Duodenal mucosa (tissue), 2 donors: Measurements from ENCODE around the gene PPIE.
"Not testable (repeated sequence)": the region's sequence is repeated elsewhere in the genome, so short reads cannot be mapped to it uniquely, and the experiment has no call there.

Experiments used
- H3K27ac ChIP-seq: one replicate; pipeline ENCODE4 v1.7.0; 2013; ENCODE audit warnings: low read depth, low read length
- H3K27me3 ChIP-seq, 2 donors: one replicate each; pipeline ENCODE4 v1.7.0; 2013; ENCODE audit warnings: low read length in 2 of 2, control low read depth in 1 of 2; ENCODE audit not compliant: insufficient read depth in 2 of 2, control insufficient read depth in 1 of 2
- H3K36me3 ChIP-seq, 2 donors: one replicate each; pipeline ENCODE4 v1.7.0; 2013; ENCODE audit warnings: low read length in 2 of 2, control low read depth in 1 of 2; ENCODE audit not compliant: insufficient read depth in 2 of 2, control insufficient read depth in 1 of 2
- H3K4me1 ChIP-seq, 2 donors: one replicate each; pipeline ENCODE4 v1.7.0; 2013; ENCODE audit warnings: low read length in 2 of 2, control low read depth in 1 of 2; ENCODE audit not compliant: insufficient read depth in 2 of 2, control insufficient read depth in 1 of 2
- H3K4me3 ChIP-seq, 2 donors: one replicate each; pipeline ENCODE4 v1.7.0; 2013; ENCODE audit warnings: low read length in 2 of 2, low read depth in 1 of 2
- H3K9ac ChIP-seq, 2 donors: one replicate each; pipeline ENCODE4 v1.7.0; 2013; ENCODE audit warnings: low read length in 2 of 2, low read depth in 1 of 2
- H3K9me3 ChIP-seq, 2 donors: one replicate each; pipeline ENCODE4 v1.7.0; 2013; ENCODE audit warnings: low read length in 2 of 2, control low read depth in 1 of 2; ENCODE audit not compliant: control insufficient read depth in 1 of 2

The PPIE gene

DNA sequence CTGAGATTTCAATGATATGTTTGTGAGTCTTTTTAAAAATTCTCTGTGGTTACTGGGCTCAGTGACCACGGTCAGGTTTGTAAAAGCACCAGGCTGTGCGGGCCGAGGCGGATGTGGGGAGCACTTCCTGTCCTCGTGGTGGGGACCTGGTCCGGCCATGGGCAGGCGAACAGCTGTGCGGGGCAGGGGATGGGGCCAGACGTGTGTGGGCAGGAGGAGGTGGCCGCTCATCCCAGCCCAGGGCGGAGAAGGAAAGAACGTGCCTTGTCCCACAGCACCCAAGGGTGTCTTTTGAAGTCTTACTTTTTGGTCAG, 37.7 kb downstream of the PPIE start:
- no peaks in the 10 kb centered on the region for H3K27me3 ChIP-seq
- no peak overlapping the region for H3K4me3 ChIP-seq
- H3K9me3 ChIP-seq: no peaks in the 10 kb centered on the region
- no peak overlapping the region for H3K9ac ChIP-seq
- no peaks in the 10 kb centered on the region for H3K36me3 ChIP-seq
- H3K4me1 ChIP-seq: peaks cover 4 to 5% of the 10 kb centered on the region in 2 donors
- no peak overlapping the region for H3K27ac ChIP-seq

GRCh38 chr1:39776886-39777285, 38.2 kb downstream of the PPIE start:
- Histone ChIP-seq H3K27ac (no peak overlapping the region), H3K36me3 (no peaks in the 10 kb centered on the region), H3K9me3 (no peaks in the 10 kb centered on the region), H3K9ac (no peak overlapping the region), H3K4me3 (no peak overlapping the region), H3K4me1 (peaks cover 4 to 5% of the 10 kb centered on the region in 2 donors), H3K27me3 (no peaks in the 10 kb centered on the region)

DNA sequence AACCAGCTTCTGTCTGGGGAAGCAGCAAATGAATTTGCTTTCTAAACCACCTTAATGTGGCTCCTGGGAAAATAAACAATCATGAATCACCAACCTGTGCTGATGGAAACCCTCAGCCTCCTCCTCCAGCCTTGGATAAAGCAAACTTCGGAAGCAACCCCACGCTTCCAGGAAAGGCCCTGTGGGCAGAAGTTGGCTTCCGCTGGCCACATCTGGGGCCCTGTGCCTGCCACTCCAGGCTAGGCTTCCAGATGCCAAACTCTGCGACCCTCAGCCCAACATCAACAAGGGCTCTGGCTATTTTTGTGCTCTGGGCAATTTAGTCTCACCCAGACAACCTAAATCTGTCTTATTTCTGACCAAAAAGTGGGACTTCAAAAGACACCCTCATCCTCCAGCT, 38.6 kb downstream of the PPIE start:
- no peaks in the 10 kb centered on the region for H3K27me3 ChIP-seq
- no peak overlapping the region for H3K4me3 ChIP-seq
- H3K36me3 ChIP-seq: no peaks in the 10 kb centered on the region
- peaks cover 4 to 5% of the 10 kb centered on the region in 2 donors for H3K4me1 ChIP-seq
- no peak overlapping the region for H3K27ac ChIP-seq
- no peak overlapping the region for H3K9ac ChIP-seq
- H3K9me3 ChIP-seq: no peaks in the 10 kb centered on the region

- not testable (repeated sequence) for H3K9me3 ChIP-seq, H3K4me1 ChIP-seq, H3K27me3 ChIP-seq, H3K4me3 ChIP-seq, H3K9ac ChIP-seq, H3K36me3 ChIP-seq, H3K27ac ChIP-seq
Measured at GRCh38 chr1:39777896-39778295, 39.2 kb downstream of the PPIE start.

DNA sequence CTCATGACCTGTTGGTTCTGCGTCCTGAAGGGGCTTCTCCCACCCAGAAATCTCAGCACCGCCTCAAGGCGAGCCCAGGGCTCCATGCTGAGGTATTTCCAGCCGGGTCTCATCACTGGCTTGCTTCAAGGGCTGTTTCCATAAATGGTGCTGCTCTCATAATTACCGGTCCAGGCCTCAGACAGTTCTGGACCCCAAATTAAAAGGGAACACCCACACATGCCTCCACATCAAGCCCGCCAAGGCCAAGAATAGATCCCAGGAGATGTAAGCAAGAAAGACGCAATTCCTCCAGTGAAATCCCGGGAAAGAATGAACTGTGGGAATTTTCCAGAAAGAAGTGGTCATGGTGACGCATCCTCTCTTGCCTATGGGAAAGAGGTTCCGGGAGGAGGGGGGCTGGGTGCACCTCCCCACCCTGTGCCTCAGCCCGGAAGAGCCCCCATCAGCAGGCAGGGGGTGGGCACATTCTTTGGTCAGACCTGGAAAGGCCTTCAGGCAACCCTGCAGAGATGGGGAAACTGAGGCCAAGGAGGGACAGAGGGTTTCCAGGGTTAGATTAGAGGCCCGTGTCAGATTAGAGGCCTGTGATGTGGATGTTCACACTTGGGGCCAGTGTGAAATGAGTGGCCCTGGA, 39.9 kb downstream of the PPIE start:
- not testable (repeated sequence) for H3K9me3 ChIP-seq, H3K27ac ChIP-seq, H3K36me3 ChIP-seq, H3K9ac ChIP-seq, H3K4me3 ChIP-seq, H3K27me3 ChIP-seq, H3K4me1 ChIP-seq

GRCh38 chr1:39779137-39779536, 40.5 kb downstream of the PPIE start:
- Histone ChIP-seq H3K4me3 (no peak overlapping the region), H3K9ac (no peak overlapping the region), H3K27ac (no peak overlapping the region), H3K4me1 (peaks cover 4 to 5% of the 10 kb centered on the region in 2 donors), H3K9me3 (no peaks in the 10 kb centered on the region), H3K36me3 (no peaks in the 10 kb centered on the region), H3K27me3 (no peaks in the 10 kb centered on the region)

DNA sequence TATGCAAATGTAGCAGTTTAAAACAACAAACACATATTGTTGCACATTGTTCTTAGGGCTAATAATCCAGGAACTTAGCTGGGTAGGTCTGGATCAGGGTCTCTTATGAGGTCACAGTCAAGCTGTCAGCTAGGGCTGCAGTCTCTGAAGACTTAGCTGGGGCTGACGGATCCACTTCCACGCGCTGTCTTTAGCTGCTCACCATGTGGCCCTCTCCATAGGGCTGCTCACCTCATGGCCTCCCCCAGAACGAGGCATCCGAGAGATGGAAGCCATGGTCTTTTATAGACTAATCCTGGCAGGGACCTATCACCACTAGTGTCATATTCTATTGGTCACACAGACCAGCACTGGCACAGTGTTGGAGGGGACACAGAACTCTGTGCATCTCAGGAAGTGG, 41.1 kb downstream of the PPIE start:
- Histone ChIP-seq H3K9me3 (no peaks in the 10 kb centered on the region), H3K27me3 (no peaks in the 10 kb centered on the region), H3K9ac (no peak overlapping the region), H3K4me3 (no peak overlapping the region), H3K36me3 (no peaks in the 10 kb centered on the region), H3K27ac (no peak overlapping the region), H3K4me1 (peaks cover 4 to 5% of the 10 kb centered on the region in 2 donors)

GRCh38 chr1:39781349-39781715, 42.6 kb downstream of the PPIE start:
- Histone ChIP-seq H3K36me3 (no peaks in the 10 kb centered on the region), H3K4me3 (no peak overlapping the region), H3K27ac (no peak overlapping the region), H3K4me1 (peaks cover 0 to 5% of the 10 kb centered on the region in 2 donors), H3K9me3 (no peaks in the 10 kb centered on the region), H3K9ac (no peak overlapping the region), H3K27me3 (no peaks in the 10 kb centered on the region)

DNA sequence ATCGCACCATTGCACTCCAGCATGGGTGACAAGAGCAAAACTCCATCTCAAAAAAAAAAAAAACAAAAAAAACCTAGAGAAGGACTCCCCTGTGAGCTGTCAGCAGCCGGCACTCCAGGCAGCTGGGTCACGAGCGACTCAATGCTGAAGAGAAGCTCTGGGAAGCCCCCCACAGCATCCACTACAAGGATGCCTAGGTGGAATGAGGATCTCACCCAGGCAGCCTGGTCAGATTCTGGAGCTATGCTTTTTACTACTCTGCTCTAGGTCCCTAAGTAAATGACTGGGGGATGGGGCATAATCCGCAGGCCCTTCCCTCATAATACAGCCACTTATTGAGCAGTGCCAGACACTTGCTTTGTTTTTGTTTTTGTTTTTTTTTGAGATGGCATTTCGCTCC, 43.4 kb downstream of the PPIE start:
- H3K4me3 ChIP-seq: no peak overlapping the region
- H3K4me1 ChIP-seq: peaks cover 0 to under 1% of the 10 kb centered on the region in 2 donors
- H3K36me3 ChIP-seq: no peaks in the 10 kb centered on the region
- H3K9me3 ChIP-seq: no peaks in the 10 kb centered on the region
- H3K9ac ChIP-seq: no peak overlapping the region
- no peak overlapping the region for H3K27ac ChIP-seq
- no peaks in the 10 kb centered on the region for H3K27me3 ChIP-seq

GRCh38 chr1:39782685-39783084, 44.0 kb downstream of the PPIE start:
- H3K4me1 ChIP-seq, H3K27ac ChIP-seq, H3K27me3 ChIP-seq: not testable (repeated sequence)

More at GRCh38 chr1:39782685-39783084, 44.0 kb downstream of the PPIE start:
- H3K4me3 ChIP-seq, H3K9me3 ChIP-seq, H3K9ac ChIP-seq, H3K36me3 ChIP-seq: not testable (repeated sequence)
